DOHH2 (cell line): ENCODE results near the gene FAT2.

Source experiments
- CTCF ChIP-seq: fragments of 200-600 bp; sonication (generic); IDR thresholded peaks from one replicate; pipeline ENCODE4 v1.5.1; 2014; ENCODE audit warnings: antibody characterized with exemption, mild to moderate bottlenecking, low read depth, low read length; ENCODE audit not compliant: poor library complexity, severe bottlenecking
- EZH2phosphoT487 ChIP-seq: fragments of 200-600 bp; sonication (generic); IDR thresholded peaks from 2 replicates; pipeline ENCODE4 v1.6.1; 2017; ENCODE audit warnings: borderline replicate concordance, mild to moderate bottlenecking, antibody characterized with exemption, low read length, moderate library complexity, mixed read lengths

- TF ChIP-seq CTCF: no peak
- no peak for TF ChIP-seq EZH2phosphoT487
These were observed 6.6 kb upstream of the FAT2 start for GRCh38 chr5:151597749-151598148.
